ENCODE measurements around the gene GPR89A.
"Not testable (repeated sequence)": the region's sequence is repeated elsewhere in the genome, so short reads cannot be mapped to it uniquely, and the experiment has no call there.

GPR89A gene

GRCh38 chr1:145688328-145688727 lies 80.5 kb downstream of the GPR89A start:
- no peak for DNase-seq

GRCh38 chr1:145688924-145689323 lies 81.1 kb downstream of the GPR89A start:
- no peak for DNase-seq

GRCh38 chr1:145689922-145690321 lies 82.1 kb downstream of the GPR89A start:
- DNase-seq, result no peak

- no peak for DNase-seq
These were observed 83.1 kb downstream of the GPR89A start for GRCh38 chr1:145690587-145691558.

GRCh38 chr1:145692785-145693443 lies 85.1 kb downstream of the GPR89A start:
- no peak for DNase-seq

- DNase-seq, result no peak
These were observed 88.2 kb downstream of the GPR89A start for GRCh38 chr1:145695821-145696629.

GRCh38 chr1:145696630-145696960 lies 88.8 kb downstream of the GPR89A start:
- DNase-seq, result no peak

GRCh38 chr1:145701306-145701862 lies 93.6 kb downstream of the GPR89A start:
- no peak for DNase-seq

GRCh38 chr1:145702052-145702451 lies 94.3 kb downstream of the GPR89A start:
- no peak for DNase-seq

- no peak for DNase-seq
These were observed 95.0 kb downstream of the GPR89A start for GRCh38 chr1:145702826-145703225.

- no peak for DNase-seq
These were observed 97.8 kb downstream of the GPR89A start for GRCh38 chr1:145705622-145706021.

GRCh38 chr1:145706086-145706664 lies 98.4 kb downstream of the GPR89A start:
- no peak for DNase-seq

GRCh38 chr1:145707183-145707867 lies 99.5 kb downstream of the GPR89A start, which contains the start of gene PDZK1:
Gene PDZK1 (minus strand): TSS chr1:145707368. CDS start chr1:145688021, 19,347 bp downstream.
- DNase-seq, result no peak

GRCh38 chr1:145708063-145708462 lies 100.3 kb downstream of the GPR89A start:
- no peak for DNase-seq

- DNase-seq, result no peak
These were observed 102.7 kb downstream of the GPR89A start for GRCh38 chr1:145710291-145711027.

- DNase-seq, result no peak
These were observed 103.4 kb downstream of the GPR89A start for GRCh38 chr1:145711213-145711651.

- DNase-seq, result no peak
These were observed 106.8 kb downstream of the GPR89A start for GRCh38 chr1:145714524-145715111.

- DNase-seq, result no peak
These were observed 109.0 kb downstream of the GPR89A start for GRCh38 chr1:145716641-145717345.

- DNase-seq, result no peak
These were observed 110.0 kb downstream of the GPR89A start for GRCh38 chr1:145717833-145718232.

GRCh38 chr1:145718465-145718864 lies 110.7 kb downstream of the GPR89A start:
- not testable (repeated sequence) for DNase-seq

Data from NCI-H510A (cell line).